Calu3 (cell line): ENCODE results near the gene RSRC1. TPM values are rescaled to one million over a fixed set of nuclear protein-coding genes. Genes with fewer than 3 reads are reported as not detected.
"Not testable (repeated sequence)": the region's sequence is repeated elsewhere in the genome, so short reads cannot be mapped to it uniquely, and the experiment has no call there.

Source experiments
- BruUV-seq: library from RNA; stranded (reverse); fragments of 400-500 nt; replicated peaks from 2 replicates; lab custom pipeline; 2021; lab: Mats Ljungman, UMichigan
- CTCF ChIA-PET: fragments of 300-600 bp; sonication (Branson Sonifier 250); formaldehyde crosslinking; loops from one replicate; lab custom pipeline; 2022; ENCODE audit warnings: antibody characterized with exemption; lab: Charles Lee
- DNase-seq: peaks from one replicate; pipeline ENCODE4 v3.0.0; 2022
- H3K27ac Mint-ChIP-seq: one replicate; pipeline ENCODE4 v1.8.0; 2022; ENCODE audit warnings: mixed read lengths; ENCODE audit not compliant: unreplicated experiment
- H3K27me3 Mint-ChIP-seq: one replicate; pipeline ENCODE4 v1.8.0; 2022; ENCODE audit warnings: mixed read lengths; ENCODE audit not compliant: unreplicated experiment
- H3K36me3 Mint-ChIP-seq: one replicate; pipeline ENCODE4 v1.8.0; 2022; ENCODE audit warnings: mild to moderate bottlenecking, moderate library complexity, mixed read lengths; ENCODE audit not compliant: insufficient read depth, unreplicated experiment
- H3K4me1 Mint-ChIP-seq: one replicate; pipeline ENCODE4 v1.8.0; 2022; ENCODE audit warnings: mild to moderate bottlenecking, low read depth, mixed read lengths; ENCODE audit not compliant: unreplicated experiment
- H3K4me3 Mint-ChIP-seq: one replicate; pipeline ENCODE4 v1.8.0; 2022; ENCODE audit warnings: mild to moderate bottlenecking, low read depth, moderate library complexity, mixed read lengths; ENCODE audit not compliant: unreplicated experiment
- H3K9me3 Mint-ChIP-seq: one replicate; pipeline ENCODE4 v1.8.0; 2022; ENCODE audit warnings: low read depth, mixed read lengths; ENCODE audit not compliant: unreplicated experiment
- intact Hi-C: fragments of 100-400 bp; cut with micrococcal nuclease; formaldehyde crosslinking; loops from one replicate; pipeline ENCODE4 v1.10.0; 2022; ENCODE audit not compliant: unreplicated experiment
- total RNA-seq: library from RNA; stranded (reverse); gene quantifications from 2 replicates; pipeline ENCODE4 v1.2.3, GENCODE V29; 2022
- TF ChIP-seq, protein P1 (sequence below): fragments of 200-600 bp; IDR thresholded peaks from one replicate; pipeline ENCODE4 v1.8.0; 2022; ENCODE audit warnings: antibody characterized with exemption; ENCODE audit not compliant: unreplicated experiment

Gene RSRC1
- total RNA-seq, 1 experiment from 2014 or later, result 81.3 TPM

DNA sequence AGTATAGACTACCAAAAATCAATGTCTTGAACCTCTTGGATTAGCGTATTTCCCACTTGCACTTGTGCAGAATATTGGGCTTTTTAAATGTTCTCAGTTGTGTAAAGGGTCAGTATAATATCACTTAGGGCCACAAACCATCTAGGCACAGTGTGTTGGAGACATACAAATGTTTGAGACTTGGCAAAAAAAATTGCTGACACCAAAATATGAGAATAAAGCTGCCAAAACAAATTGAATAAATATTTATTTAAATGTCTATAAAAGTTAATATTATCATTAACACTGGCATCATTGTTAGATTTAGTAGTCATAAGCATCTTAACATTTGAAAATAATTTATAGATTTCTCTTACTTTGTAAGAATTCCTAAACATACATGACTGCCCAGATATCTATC lies 430.2 kb downstream of the RSRC1 start:
- Mint-ChIP-seq H3K27ac (no peak overlapping the region), H3K4me3 (no peak overlapping the region), H3K36me3 (no peaks in the 10 kb centered on the region), H3K4me1 (no peaks in the 10 kb centered on the region), H3K9me3 (no peaks in the 10 kb centered on the region), H3K27me3 (no peaks in the 10 kb centered on the region)
- BruUV-seq, result no TSS peak
- CTCF ChIA-PET, result interaction anchor here (0.7 to 2.5 kb wide), 2 partner anchors 30 to 120 kb away, joined by 3 to 8 read pairs; partner anchors contain the start of gene MLF1
- DNase-seq, result no peak
- TF ChIP-seq, protein P1, sequence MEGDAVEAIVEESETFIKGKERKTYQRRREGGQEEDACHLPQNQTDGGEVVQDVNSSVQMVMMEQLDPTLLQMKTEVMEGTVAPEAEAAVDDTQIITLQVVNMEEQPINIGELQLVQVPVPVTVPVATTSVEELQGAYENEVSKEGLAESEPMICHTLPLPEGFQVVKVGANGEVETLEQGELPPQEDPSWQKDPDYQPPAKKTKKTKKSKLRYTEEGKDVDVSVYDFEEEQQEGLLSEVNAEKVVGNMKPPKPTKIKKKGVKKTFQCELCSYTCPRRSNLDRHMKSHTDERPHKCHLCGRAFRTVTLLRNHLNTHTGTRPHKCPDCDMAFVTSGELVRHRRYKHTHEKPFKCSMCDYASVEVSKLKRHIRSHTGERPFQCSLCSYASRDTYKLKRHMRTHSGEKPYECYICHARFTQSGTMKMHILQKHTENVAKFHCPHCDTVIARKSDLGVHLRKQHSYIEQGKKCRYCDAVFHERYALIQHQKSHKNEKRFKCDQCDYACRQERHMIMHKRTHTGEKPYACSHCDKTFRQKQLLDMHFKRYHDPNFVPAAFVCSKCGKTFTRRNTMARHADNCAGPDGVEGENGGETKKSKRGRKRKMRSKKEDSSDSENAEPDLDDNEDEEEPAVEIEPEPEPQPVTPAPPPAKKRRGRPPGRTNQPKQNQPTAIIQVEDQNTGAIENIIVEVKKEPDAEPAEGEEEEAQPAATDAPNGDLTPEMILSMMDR, result no peak
- intact Hi-C loops, result no loop called here

DNA sequence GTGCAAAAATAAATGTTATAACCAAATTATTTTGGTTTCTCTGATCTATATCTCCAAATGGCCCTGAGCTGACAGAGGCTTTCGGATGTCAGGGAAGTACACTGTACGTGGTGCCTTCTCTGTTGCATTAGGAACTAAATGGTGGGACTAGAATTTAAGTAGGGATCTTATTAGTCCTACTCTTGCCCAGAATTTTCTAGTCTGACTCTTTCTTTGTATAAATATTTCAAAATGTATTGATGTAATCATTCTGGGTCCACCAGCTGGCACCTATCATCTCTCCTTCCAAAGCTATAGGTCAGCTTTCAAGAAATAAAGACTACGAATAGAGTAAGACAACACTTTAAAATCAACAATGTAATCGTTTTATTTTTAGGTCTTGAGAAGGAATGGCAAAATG lies 438.8 kb downstream of the RSRC1 start:
- Mint-ChIP-seq H3K27ac (no peak overlapping the region), H3K4me3 (no peak overlapping the region), H3K27me3 (no peaks in the 10 kb centered on the region), H3K9me3 (peaks cover 2% of the 10 kb centered on the region), H3K4me1 (no peaks in the 10 kb centered on the region), H3K36me3 (no peaks in the 10 kb centered on the region)
- TF ChIP-seq, protein P1, result no peak
- intact Hi-C loops, result no loop called here
- no TSS peak for BruUV-seq
- DNase-seq, result no peak
- CTCF ChIA-PET, result interaction anchor here (0.7 kb wide), 1 partner anchor 27 kb away, joined by 3 read pairs; no protein-coding TSS in a partner anchor

DNA sequence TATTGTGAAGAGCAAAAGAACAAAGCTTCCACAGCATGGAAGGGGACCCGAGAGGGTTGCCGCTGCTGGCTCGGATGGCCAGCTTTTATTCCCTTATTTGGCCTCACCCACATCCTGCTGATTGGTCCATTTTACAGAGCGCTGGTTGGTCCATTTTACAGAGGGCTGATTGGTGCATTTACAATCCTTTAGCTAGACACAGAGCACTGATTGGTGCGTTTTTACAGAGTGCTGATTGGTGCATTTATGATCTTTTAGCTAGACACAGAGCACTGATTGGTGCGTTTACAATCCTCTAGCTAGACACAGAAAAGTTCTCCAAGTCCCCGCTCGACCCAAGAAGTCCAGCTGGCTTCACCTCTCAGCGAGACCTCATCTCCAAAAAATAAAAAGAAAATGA lies 440.0 kb downstream of the RSRC1 start:
- CTCF ChIA-PET, result interaction anchor here (1.6 kb wide), 1 partner anchor 18 kb away, joined by 3 read pairs; no protein-coding TSS in a partner anchor
- DNase-seq, H3K9me3 Mint-ChIP-seq, H3K36me3 Mint-ChIP-seq, H3K27me3 Mint-ChIP-seq, H3K27ac Mint-ChIP-seq, BruUV-seq, H3K4me1 Mint-ChIP-seq, intact Hi-C loops, H3K4me3 Mint-ChIP-seq: not testable (repeated sequence)

DNA sequence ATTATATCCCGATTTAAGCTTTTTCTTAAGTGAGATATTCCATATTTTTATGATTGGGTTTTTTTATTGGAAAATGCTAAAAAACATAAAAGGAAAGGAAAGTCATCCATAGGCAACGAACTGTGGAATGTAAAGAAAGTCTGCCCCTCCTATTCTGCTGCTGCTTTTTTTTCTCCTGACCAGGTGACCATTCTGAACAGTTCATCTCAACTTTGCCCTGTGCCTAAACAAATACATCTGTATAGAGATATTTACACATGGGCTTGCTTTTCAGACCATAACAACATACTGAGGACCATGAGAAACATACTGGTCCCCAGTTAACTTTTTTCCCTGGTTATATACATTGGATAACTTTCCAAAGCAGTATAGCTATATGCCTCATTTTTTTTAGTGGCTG lies 442.2 kb downstream of the RSRC1 start:
- Mint-ChIP-seq H3K27me3 (no peaks in the 10 kb centered on the region), H3K9me3 (peaks cover 2% of the 10 kb centered on the region), H3K4me3 (no peak overlapping the region), H3K4me1 (no peaks in the 10 kb centered on the region), H3K27ac (no peak overlapping the region), H3K36me3 (no peaks in the 10 kb centered on the region)
- TF ChIP-seq, protein P1, result no peak
- DNase-seq, result no peak
- no TSS peak for BruUV-seq
- CTCF ChIA-PET, result no interaction called here
- intact Hi-C loops, result no loop called here

DNA sequence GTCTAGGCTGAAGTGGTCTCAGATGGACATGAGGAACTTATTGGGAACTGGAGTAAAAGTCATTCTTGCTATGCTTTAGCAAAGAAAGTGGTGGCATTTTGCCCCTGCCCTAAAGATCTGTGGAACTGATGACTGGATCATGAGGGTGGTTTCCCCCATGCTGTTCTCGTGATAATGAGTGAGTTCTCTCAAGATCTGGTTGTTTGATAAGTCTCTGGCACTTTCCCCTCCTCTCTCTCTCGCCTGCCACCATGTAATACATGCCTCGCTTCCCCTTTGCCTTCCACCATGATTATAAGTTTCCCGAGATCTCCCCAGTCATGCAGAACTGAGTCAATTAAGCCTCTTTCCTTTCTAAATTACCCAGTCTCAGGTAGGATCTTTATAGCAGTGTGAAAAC lies 449.6 kb downstream of the RSRC1 start:
- TF ChIP-seq, protein P1, result no peak
- CTCF ChIA-PET, result interaction anchor here (1.0 kb wide), 1 partner anchor 12 kb away, joined by 3 read pairs; the partner anchor contains the start of gene MLF1
- BruUV-seq, result no TSS peak
- H3K4me3 Mint-ChIP-seq, result no peak overlapping the region
- H3K36me3 Mint-ChIP-seq, result no peaks in the 10 kb centered on the region
- no peaks in the 10 kb centered on the region for H3K4me1 Mint-ChIP-seq
- no peak overlapping the region for H3K27ac Mint-ChIP-seq
- H3K27me3 Mint-ChIP-seq, result no peaks in the 10 kb centered on the region
- no peaks in the 10 kb centered on the region for H3K9me3 Mint-ChIP-seq
- intact Hi-C loops, result no loop called here
- DNase-seq, result no peak
